HL-60/S4 treated with retinoic acid at 250 ng/mL for 4 days and 3 days (cell line): ENCODE data around the gene HSD17B3.
"Not testable (repeated sequence)": the region's sequence is repeated elsewhere in the genome, so short reads cannot be mapped to it uniquely, and the experiment has no call there.

Source experiments
- in situ Hi-C: fragments of 300-500 bp; cut with MboI; formaldehyde crosslinking; loops from 2 replicates; pipeline ENCODE4 v1.7.0; 2022; ENCODE audit warnings: low sequenced_read_pairs

Gene HSD17B3

GRCh38 chr9:96317335-96317980 lies 15.5 kb upstream of the HSD17B3 start:
- in situ Hi-C loops, result no loop called here

GRCh38 chr9:96309850-96310249 lies 7.9 kb upstream of the HSD17B3 start:
- in situ Hi-C loops, result no loop called here

- in situ Hi-C loops, result not testable (repeated sequence)
These were observed 5.0 kb upstream of the HSD17B3 start for GRCh38 chr9:96306958-96307357.

- in situ Hi-C loops, result no loop called here
These were observed 3.2 kb upstream of the HSD17B3 start for GRCh38 chr9:96305171-96305570.

- in situ Hi-C loops, result no loop called here
These were observed 2.3 kb upstream of the HSD17B3 start for GRCh38 chr9:96304230-96304629.

- in situ Hi-C loops, result no loop called here
These were observed 2.2 kb downstream of the HSD17B3 start for GRCh38 chr9:96299823-96300222.

GRCh38 chr9:96294159-96294545 lies 7.8 kb downstream of the HSD17B3 start:
- in situ Hi-C loops, result no loop called here

GRCh38 chr9:96293498-96294158 lies 8.3 kb downstream of the HSD17B3 start:
- in situ Hi-C loops, result no loop called here

- in situ Hi-C loops, result no loop called here
These were observed 12.6 kb downstream of the HSD17B3 start for GRCh38 chr9:96289392-96289791.

GRCh38 chr9:96281641-96282040 lies 20.3 kb downstream of the HSD17B3 start:
- in situ Hi-C loops, result no loop called here

- in situ Hi-C loops, result no loop called here
These were observed 22.0 kb downstream of the HSD17B3 start for GRCh38 chr9:96279932-96280331.

- in situ Hi-C loops, result no loop called here
These were observed 27.0 kb downstream of the HSD17B3 start for GRCh38 chr9:96274939-96275338.

- in situ Hi-C loops, result no loop called here
These were observed 31.7 kb downstream of the HSD17B3 start for GRCh38 chr9:96270236-96270744.

GRCh38 chr9:96258967-96259366 lies 43.0 kb downstream of the HSD17B3 start:
- in situ Hi-C loops, result no loop called here

GRCh38 chr9:96256800-96257199 lies 45.2 kb downstream of the HSD17B3 start:
- in situ Hi-C loops, result no loop called here

GRCh38 chr9:96255698-96256097 lies 46.3 kb downstream of the HSD17B3 start:
- in situ Hi-C loops, result no loop called here

GRCh38 chr9:96253059-96253696 lies 48.8 kb downstream of the HSD17B3 start:
- in situ Hi-C loops, result no loop called here

- in situ Hi-C loops, result no loop called here
These were observed 50.5 kb downstream of the HSD17B3 start for GRCh38 chr9:96251451-96251850.

GRCh38 chr9:96249746-96250145 lies 52.2 kb downstream of the HSD17B3 start:
- in situ Hi-C loops, result no loop called here

- in situ Hi-C loops, result no loop called here
These were observed 55.7 kb downstream of the HSD17B3 start for GRCh38 chr9:96246267-96246671.

- in situ Hi-C loops, result no loop called here
These were observed 56.6 kb downstream of the HSD17B3 start for GRCh38 chr9:96245399-96245798.

GRCh38 chr9:96243778-96244177 lies 58.2 kb downstream of the HSD17B3 start:
- in situ Hi-C loops, result no loop called here
